Peyer's patch (tissue), 4 donors: ENCODE data around the gene WNT9A.
"Not testable (repeated sequence)": the region's sequence is repeated elsewhere in the genome, so short reads cannot be mapped to it uniquely, and the experiment has no call there.

Experiments
- CTCF ChIP-seq, 6 experiments: fragments of 450-650 bp in 4 of 6; fragments of 200-600 bp in 2 of 6; sonication (generic) in 1 of 6; IDR thresholded peaks; one replicate each; pipeline ENCODE4 v1.5.1; 2017 to 2019; ENCODE audit warnings: antibody characterized with exemption in 6 of 6, mild to moderate bottlenecking in 3 of 6, moderate library complexity in 1 of 6
- POLR2A ChIP-seq, 2 donors: fragments of 450-650 bp; IDR thresholded peaks; one replicate each; pipeline ENCODE4 v1.5.1; 2017; ENCODE audit warnings: antibody characterized with exemption in 2 of 2, mild to moderate bottlenecking in 2 of 2, moderate library complexity in 2 of 2

- not testable (repeated sequence) for TF ChIP-seq CTCF, POLR2A (IDR thresholded peaks at IDR 0.05)
Observed at GRCh38 chr1:227871892-227872291, 75.8 kb downstream of the WNT9A start.
